ENCODE data around the gene PRKAG1.

GRCh38 chr12:49030119-49030518 is 11.5 kb upstream of the PRKAG1 start:
- TF ChIP-seq, protein P1, sequence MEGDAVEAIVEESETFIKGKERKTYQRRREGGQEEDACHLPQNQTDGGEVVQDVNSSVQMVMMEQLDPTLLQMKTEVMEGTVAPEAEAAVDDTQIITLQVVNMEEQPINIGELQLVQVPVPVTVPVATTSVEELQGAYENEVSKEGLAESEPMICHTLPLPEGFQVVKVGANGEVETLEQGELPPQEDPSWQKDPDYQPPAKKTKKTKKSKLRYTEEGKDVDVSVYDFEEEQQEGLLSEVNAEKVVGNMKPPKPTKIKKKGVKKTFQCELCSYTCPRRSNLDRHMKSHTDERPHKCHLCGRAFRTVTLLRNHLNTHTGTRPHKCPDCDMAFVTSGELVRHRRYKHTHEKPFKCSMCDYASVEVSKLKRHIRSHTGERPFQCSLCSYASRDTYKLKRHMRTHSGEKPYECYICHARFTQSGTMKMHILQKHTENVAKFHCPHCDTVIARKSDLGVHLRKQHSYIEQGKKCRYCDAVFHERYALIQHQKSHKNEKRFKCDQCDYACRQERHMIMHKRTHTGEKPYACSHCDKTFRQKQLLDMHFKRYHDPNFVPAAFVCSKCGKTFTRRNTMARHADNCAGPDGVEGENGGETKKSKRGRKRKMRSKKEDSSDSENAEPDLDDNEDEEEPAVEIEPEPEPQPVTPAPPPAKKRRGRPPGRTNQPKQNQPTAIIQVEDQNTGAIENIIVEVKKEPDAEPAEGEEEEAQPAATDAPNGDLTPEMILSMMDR (IDR thresholded peaks at IDR 0.05), result no peak
- no peak for TF ChIP-seq POLR2A (IDR thresholded peaks at IDR 0.05)
